CD4-positive, CD25-positive, alpha-beta regulatory T cell (primary cell): ENCODE data around the gene COLEC11. TPM values are rescaled to one million over a fixed set of nuclear protein-coding genes. Genes with fewer than 3 reads are reported as not detected.
"Not testable (repeated sequence)": the region's sequence is repeated elsewhere in the genome, so short reads cannot be mapped to it uniquely, and the experiment has no call there.

Source experiments
- ATAC-seq, 2 donors: fragments of 150-1000 bp; cut with Tn5 transposase; one replicate each; pipeline ENCODE4 v1.10.0; 2021; ENCODE audit warnings: low read depth in 2 of 2, moderate number of reproducible peaks in 2 of 2, moderate library complexity in 1 of 2
- DNase-seq, 3 donors: peaks; one replicate each; pipeline versions ENCODE4 v3.0.0 to v3.0.0-alpha.2; 2012 to 2022; ENCODE audit warnings: mixed read lengths in 1 of 3
- H3K27ac ChIP-seq: one replicate; pipeline ENCODE4 v1.7.0; 2013; ENCODE audit warnings: mild to moderate bottlenecking, low read length; ENCODE audit not compliant: insufficient read depth, poor library complexity, severe bottlenecking
- H3K27me3 ChIP-seq: one replicate; pipeline ENCODE4 v1.7.0; 2013; ENCODE audit warnings: low read length; ENCODE audit not compliant: control insufficient read depth, insufficient read depth
- H3K36me3 ChIP-seq: one replicate; pipeline ENCODE4 v1.7.0; 2013; ENCODE audit warnings: mild to moderate bottlenecking, low read length, moderate library complexity; ENCODE audit not compliant: control insufficient read depth, insufficient read depth
- H3K4me1 ChIP-seq: 2 replicates; pipeline ENCODE4 v1.7.0; 2013; ENCODE audit warnings: mild to moderate bottlenecking, low read length; ENCODE audit not compliant: insufficient read depth, control insufficient read depth, poor library complexity, severe bottlenecking
- H3K4me3 ChIP-seq: one replicate; pipeline ENCODE4 v1.7.0; 2013; ENCODE audit warnings: low read depth, mild to moderate bottlenecking, low read length, moderate library complexity
- H3K9me3 ChIP-seq, 2 experiments: 1 replicate in 1 of 2; 2 replicates in 1 of 2; pipeline ENCODE4 v1.7.0; 2013; ENCODE audit warnings: low read length in 2 of 2, mild to moderate bottlenecking in 1 of 2, moderate library complexity in 1 of 2; ENCODE audit not compliant: control insufficient read depth in 2 of 2
- H3K27ac Mint-ChIP-seq, 3 donors: one replicate each; pipeline ENCODE4 v1.8.0; 2020 to 2022; ENCODE audit warnings: mild to moderate bottlenecking in 3 of 3, mixed read lengths in 3 of 3, moderate library complexity in 2 of 3
- H3K27me3 Mint-ChIP-seq: one replicate; pipeline ENCODE4 v1.8.0; 2022; ENCODE audit warnings: mild to moderate bottlenecking, mixed read lengths
- H3K36me3 Mint-ChIP-seq: one replicate; pipeline ENCODE4 v1.8.0; 2020; ENCODE audit warnings: mixed read lengths
- H3K4me1 Mint-ChIP-seq, 4 donors: one replicate each; pipeline ENCODE4 v1.8.0; 2020 to 2022; ENCODE audit warnings: mixed read lengths in 4 of 4, mild to moderate bottlenecking in 1 of 4
- H3K4me3 Mint-ChIP-seq, 4 donors: one replicate each; pipeline ENCODE4 v1.8.0; 2020 to 2022; ENCODE audit warnings: mild to moderate bottlenecking in 4 of 4, mixed read lengths in 4 of 4, moderate library complexity in 3 of 4
- H3K9me3 Mint-ChIP-seq, 7 donors: one replicate each; pipeline ENCODE4 v1.8.0; 2020 to 2022; ENCODE audit warnings: mixed read lengths in 7 of 7, mild to moderate bottlenecking in 3 of 7, moderate library complexity in 2 of 7
- polyA plus RNA-seq, 4 donors: library from polyadenylated mRNA; unstranded; fragments of 300-500 nt; fragmentation: Illumina TruSeq; gene quantifications; one replicate each; pipeline ENCODE4 v1.2.3, GENCODE V29; 2021
- total RNA-seq: library from RNA; stranded (reverse); gene quantifications from one replicate; pipeline ENCODE4 v1.2.3, GENCODE V29; 2022

The COLEC11 gene
- total and polyA plus RNA-seq, 5 donors from 2014 or later = not detected

GRCh38 chr2:3631851-3632659, 37.1 kb downstream of the COLEC11 start:
- Histone ChIP-seq H3K4me3 (no peak overlapping the region), H3K27me3 (no peaks in the 10 kb centered on the region), H3K4me1 (no peaks in the 10 kb centered on the region), H3K9me3 (no peaks in the 10 kb centered on the region), H3K27ac (no peak overlapping the region), H3K36me3 (no peaks in the 10 kb centered on the region)
- H3K27ac Mint-ChIP-seq = no peak overlapping the region
- H3K27me3 Mint-ChIP-seq = no peaks in the 10 kb centered on the region
- H3K4me3 Mint-ChIP-seq = no peak overlapping the region
- H3K36me3 Mint-ChIP-seq = no peaks in the 10 kb centered on the region
- peaks cover 0 to 2% (median 0%) of the 10 kb centered on the region in 7 donors for H3K9me3 Mint-ChIP-seq
- DNase-seq (no peak), ATAC-seq (no peak)
- no peaks in the 10 kb centered on the region for H3K4me1 Mint-ChIP-seq

GRCh38 chr2:3633089-3633981, 38.4 kb downstream of the COLEC11 start:
- Mint-ChIP-seq H3K36me3 (no peaks in the 10 kb centered on the region), H3K27ac (no peak overlapping the region), H3K4me1 (no peaks in the 10 kb centered on the region), H3K4me3 (no peak overlapping the region), H3K27me3 (no peaks in the 10 kb centered on the region), H3K9me3 (peaks cover 0 to 2% (median 0%) of the 10 kb centered on the region in 7 donors)
- Histone ChIP-seq H3K27ac (no peak overlapping the region), H3K9me3 (no peaks in the 10 kb centered on the region), H3K4me1 (no peaks in the 10 kb centered on the region), H3K4me3 (no peak overlapping the region), H3K27me3 (no peaks in the 10 kb centered on the region), H3K36me3 (no peaks in the 10 kb centered on the region)
- DNase-seq (no peak), ATAC-seq (no peak)

- peaks cover 0 to 2% (median 0%) of the 10 kb centered on the region in 7 donors for H3K9me3 Mint-ChIP-seq
- H3K27ac ChIP-seq = no peak overlapping the region
- DNase-seq (no peak), ATAC-seq (no peak)
- H3K27me3 Mint-ChIP-seq = no peaks in the 10 kb centered on the region
- no peaks in the 10 kb centered on the region for H3K36me3 ChIP-seq
- H3K4me3 Mint-ChIP-seq = no peak overlapping the region
- no peaks in the 10 kb centered on the region for H3K4me1 ChIP-seq
- no peak overlapping the region for H3K4me3 ChIP-seq
- no peaks in the 10 kb centered on the region for H3K9me3 ChIP-seq
- H3K27me3 ChIP-seq = no peaks in the 10 kb centered on the region
- H3K4me1 Mint-ChIP-seq = no peaks in the 10 kb centered on the region
- H3K27ac Mint-ChIP-seq = no peak overlapping the region
- no peaks in the 10 kb centered on the region for H3K36me3 Mint-ChIP-seq
Observed at GRCh38 chr2:3633982-3634595, 39.2 kb downstream of the COLEC11 start.

- H3K27me3 ChIP-seq = no peaks in the 10 kb centered on the region
- Mint-ChIP-seq H3K4me3 (no peak overlapping the region), H3K4me1 (no peaks in the 10 kb centered on the region), H3K27ac (no peak overlapping the region), H3K27me3 (no peaks in the 10 kb centered on the region), H3K9me3 (peaks cover 0 to under 1% (median 0%) of the 10 kb centered on the region in 7 donors), H3K36me3 (no peaks in the 10 kb centered on the region)
- no peak for ATAC-seq
- no peak overlapping the region for H3K27ac ChIP-seq
- no peaks in the 10 kb centered on the region for H3K9me3 ChIP-seq
- H3K36me3 ChIP-seq = no peaks in the 10 kb centered on the region
- H3K4me1 ChIP-seq = no peaks in the 10 kb centered on the region
- no peak for DNase-seq
- no peak overlapping the region for H3K4me3 ChIP-seq
Observed at GRCh38 chr2:3634596-3635121, 39.7 kb downstream of the COLEC11 start.

- Histone ChIP-seq H3K4me3 (no peak overlapping the region), H3K27ac (no peak overlapping the region), H3K36me3 (no peaks in the 10 kb centered on the region), H3K4me1 (no peaks in the 10 kb centered on the region), H3K9me3 (no peaks in the 10 kb centered on the region), H3K27me3 (no peaks in the 10 kb centered on the region)
- H3K9me3 Mint-ChIP-seq = no peaks in the 10 kb centered on the region
- H3K27me3 Mint-ChIP-seq = no peaks in the 10 kb centered on the region
- H3K36me3 Mint-ChIP-seq = no peaks in the 10 kb centered on the region
- DNase-seq (no peak), ATAC-seq (no peak)
- H3K4me1 Mint-ChIP-seq = no peaks in the 10 kb centered on the region
- no peak overlapping the region for H3K27ac Mint-ChIP-seq
- peak overlapping the region in 1 of 4 donors; percentile 54 for H3K4me3 Mint-ChIP-seq
Observed at GRCh38 chr2:3635171-3635974, 40.5 kb downstream of the COLEC11 start.

- H3K27me3 ChIP-seq, H3K36me3 Mint-ChIP-seq, H3K27me3 Mint-ChIP-seq, H3K4me3 ChIP-seq, H3K9me3 ChIP-seq, ATAC-seq, H3K36me3 ChIP-seq, H3K4me1 ChIP-seq, H3K4me1 Mint-ChIP-seq, H3K27ac Mint-ChIP-seq, H3K27ac ChIP-seq, H3K9me3 Mint-ChIP-seq, DNase-seq: not testable (repeated sequence)
- H3K4me3 Mint-ChIP-seq = peak overlapping the region in 1 of 4 donors; percentile 54
Observed at GRCh38 chr2:3635975-3636327, 41.0 kb downstream of the COLEC11 start.
